Measurements from ENCODE around the gene NFASC.

Gene NFASC

GRCh38 chr1:204870160-204870912, at the start of gene NFASC:
NFASC (plus strand) TSS chr1:204870862; CDS start chr1:204944316, 73,454 bp downstream.
- DNase-seq, result no peak

- DNase-seq, result no peak
Observed at GRCh38 chr1:204821476-204821875, 49.2 kb upstream of the NFASC start.

GRCh38 chr1:204821924-204822323, 48.7 kb upstream of the NFASC start:
- no peak for DNase-seq

- DNase-seq, result no peak
Observed at GRCh38 chr1:204826970-204827369, 43.7 kb upstream of the NFASC start.

GRCh38 chr1:204828352-204828850, 42.3 kb upstream of the NFASC start:
- DNase-seq, result peak in 1 of 2 donors; percentile 4

GRCh38 chr1:204829133-204829825, 41.4 kb upstream of the NFASC start:
- DNase-seq, result no peak

- DNase-seq, result no peak
Observed at GRCh38 chr1:204830747-204831146, 39.9 kb upstream of the NFASC start.

GRCh38 chr1:204831186-204831585, 39.5 kb upstream of the NFASC start:
- DNase-seq, result no peak

GRCh38 chr1:204834336-204834735, 36.3 kb upstream of the NFASC start:
- no peak for DNase-seq

- DNase-seq, result no peak
Observed at GRCh38 chr1:204834752-204835151, 35.9 kb upstream of the NFASC start.

GRCh38 chr1:204835737-204836136, 34.9 kb upstream of the NFASC start:
- DNase-seq, result no peak

GRCh38 chr1:204836856-204837255, 33.8 kb upstream of the NFASC start:
- DNase-seq, result no peak

GRCh38 chr1:204837440-204838084, 33.1 kb upstream of the NFASC start:
- no peak for DNase-seq

GRCh38 chr1:204841316-204841715, 29.3 kb upstream of the NFASC start:
- no peak for DNase-seq

GRCh38 chr1:204841798-204842197, 28.9 kb upstream of the NFASC start:
- DNase-seq, result no peak

GRCh38 chr1:204842369-204842768, 28.3 kb upstream of the NFASC start:
- no peak for DNase-seq

GRCh38 chr1:204842892-204843291, 27.8 kb upstream of the NFASC start:
- no peak for DNase-seq

- DNase-seq, result no peak
Observed at GRCh38 chr1:204846546-204846945, 24.1 kb upstream of the NFASC start.

GRCh38 chr1:204848579-204848978, 22.1 kb upstream of the NFASC start:
- DNase-seq, result no peak

GRCh38 chr1:204852854-204853253, 17.8 kb upstream of the NFASC start:
- no peak for DNase-seq

- DNase-seq, result no peak
Observed at GRCh38 chr1:204853436-204853835, 17.2 kb upstream of the NFASC start.

GRCh38 chr1:204854286-204854685, 16.4 kb upstream of the NFASC start:
- DNase-seq, result no peak

- no peak for DNase-seq
Observed at GRCh38 chr1:204858363-204858821, 12.3 kb upstream of the NFASC start.

- DNase-seq, result no peak
Observed at GRCh38 chr1:204859861-204860267, 10.8 kb upstream of the NFASC start.

Measured in activated CD4-positive, alpha-beta T cell treated with anti-CD3 and anti-CD28 coated beads for 4 hours (primary cell).